Activated CD4-positive, alpha-beta memory T cell treated with anti-CD3 and anti-CD28 coated beads for 36 hours (primary cell): ENCODE data around the gene CDH5. TPM values are rescaled to one million over a fixed set of nuclear protein-coding genes. Genes with fewer than 3 reads are reported as not detected.
"Not testable (repeated sequence)": the region's sequence is repeated elsewhere in the genome, so short reads cannot be mapped to it uniquely, and the experiment has no call there.

Experiments used
- CTCF ChIA-PET: fragments of 350-600 bp; sonication (Branson Sonifier 250); formaldehyde crosslinking; loops from one replicate; lab custom pipeline; 2021; ENCODE audit warnings: antibody characterized with exemption, inconsistent platforms; lab: Charles Lee
- POLR2A ChIA-PET: fragments of 350-600 bp; sonication (Branson Sonifier 250); formaldehyde crosslinking; loops from one replicate; lab custom pipeline; 2021; ENCODE audit warnings: antibody characterized with exemption; lab: Charles Lee
- DNase-seq: peaks from one replicate; pipeline ENCODE4 v3.0.0-alpha.2; 2020
- H3K27ac Mint-ChIP-seq: one replicate; pipeline ENCODE4 v1.8.0; 2021; ENCODE audit warnings: mixed read lengths
- H3K27me3 Mint-ChIP-seq: one replicate; pipeline ENCODE4 v1.8.0; 2021; ENCODE audit warnings: mixed read lengths
- H3K36me3 Mint-ChIP-seq: one replicate; pipeline ENCODE4 v1.8.0; 2021; ENCODE audit warnings: mixed read lengths
- H3K4me1 Mint-ChIP-seq: one replicate; pipeline ENCODE4 v1.8.0; 2021; ENCODE audit warnings: low read depth, mixed read lengths
- H3K4me3 Mint-ChIP-seq: one replicate; pipeline ENCODE4 v1.8.0; 2021; ENCODE audit warnings: mild to moderate bottlenecking, mixed read lengths
- H3K9me3 Mint-ChIP-seq: one replicate; pipeline ENCODE4 v1.8.0; 2021; ENCODE audit warnings: mixed read lengths
- intact Hi-C: fragments of 100-400 bp; cut with micrococcal nuclease; formaldehyde crosslinking; loops from one replicate; pipeline ENCODE4 v1.15.1; 2023
- total RNA-seq, 2 experiments: library from RNA; stranded (reverse); gene quantifications; one replicate each; pipeline ENCODE4 v1.2.3, GENCODE V29; 2021

The CDH5 gene
- total RNA-seq, 2 experiments from 2014 or later, result not detected

- Mint-ChIP-seq H3K4me3 (no peak overlapping the region), H3K36me3 (no peaks in the 10 kb centered on the region), H3K27me3 (peaks cover 8% of the 10 kb centered on the region), H3K27ac (no peak overlapping the region), H3K9me3 (no peaks in the 10 kb centered on the region), H3K4me1 (no peaks in the 10 kb centered on the region)
- DNase-seq, result no peak
- intact Hi-C loops, result no loop called here
- ChIA-PET CTCF (no interaction called here), POLR2A (interaction anchor here (0.6 kb wide), 1 partner anchor 31 kb away, joined by 3 read pairs; no protein-coding TSS in a partner anchor)
These were observed 75.3 kb downstream of the CDH5 start for GRCh38 chr16:66441586-66442375.

GRCh38 chr16:66442502-66443268 is 76.2 kb downstream of the CDH5 start:
- Mint-ChIP-seq H3K9me3 (no peaks in the 10 kb centered on the region), H3K27me3 (peaks cover 8% of the 10 kb centered on the region), H3K4me1 (no peaks in the 10 kb centered on the region), H3K36me3 (no peaks in the 10 kb centered on the region), H3K27ac (no peak overlapping the region), H3K4me3 (no peak overlapping the region)
- ChIA-PET POLR2A (interaction anchor here (0.6 kb wide), 1 partner anchor 32 kb away, joined by 3 read pairs; no protein-coding TSS in a partner anchor), CTCF (interaction anchor here (1.4 to 1.9 kb wide), 2 partner anchors 36 to 166 kb away, joined by 4 to 6 read pairs; no protein-coding TSS in a partner anchor)
- intact Hi-C loops, result no loop called here
- no peak for DNase-seq

- CTCF ChIA-PET, result interaction anchor here (1.4 to 1.9 kb wide), 2 partner anchors 37 to 165 kb away, joined by 4 to 6 read pairs; no protein-coding TSS in a partner anchor
These were observed 76.8 kb downstream of the CDH5 start for GRCh38 chr16:66443269-66443652.

GRCh38 chr16:66444049-66444481 is 77.6 kb downstream of the CDH5 start:
- ChIA-PET CTCF (interaction anchor here (1.6 to 1.9 kb wide), 2 partner anchors 15 to 37 kb away, joined by 3 to 6 read pairs; no protein-coding TSS in a partner anchor), POLR2A (no interaction called here)
- H3K27ac Mint-ChIP-seq, result no peak overlapping the region

More at GRCh38 chr16:66443269-66443652, 76.8 kb downstream of the CDH5 start:
- no peak for DNase-seq
- peaks cover 8% of the 10 kb centered on the region for H3K27me3 Mint-ChIP-seq
- no peaks in the 10 kb centered on the region for H3K36me3 Mint-ChIP-seq
- no peak overlapping the region for H3K4me3 Mint-ChIP-seq
- H3K27ac Mint-ChIP-seq, result no peak overlapping the region
- no peaks in the 10 kb centered on the region for H3K4me1 Mint-ChIP-seq
- intact Hi-C loops, result no loop called here
- POLR2A ChIA-PET, result no interaction called here
- no peaks in the 10 kb centered on the region for H3K9me3 Mint-ChIP-seq

GRCh38 chr16:66446737-66447136 is 80.2 kb downstream of the CDH5 start:
- no peaks in the 10 kb centered on the region for H3K9me3 Mint-ChIP-seq
- intact Hi-C loops, result no loop called here
- CTCF ChIA-PET, result no interaction called here

More at GRCh38 chr16:66444049-66444481, 77.6 kb downstream of the CDH5 start:
- Mint-ChIP-seq H3K4me1 (no peaks in the 10 kb centered on the region), H3K9me3 (no peaks in the 10 kb centered on the region), H3K36me3 (no peaks in the 10 kb centered on the region), H3K4me3 (no peak overlapping the region), H3K27me3 (peaks cover 6% of the 10 kb centered on the region)
- intact Hi-C loops, result no loop called here
- no peak for DNase-seq

GRCh38 chr16:66447491-66447890 is 81.0 kb downstream of the CDH5 start:
- intact Hi-C loops, result no loop called here
- Mint-ChIP-seq H3K4me3 (no peak overlapping the region), H3K9me3 (no peaks in the 10 kb centered on the region), H3K4me1 (no peaks in the 10 kb centered on the region), H3K36me3 (no peaks in the 10 kb centered on the region), H3K27ac (no peak overlapping the region), H3K27me3 (peaks cover 6% of the 10 kb centered on the region)
- POLR2A ChIA-PET, result no interaction called here
- DNase-seq, result no peak
- CTCF ChIA-PET, result interaction anchor here (1.4 kb wide), 1 partner anchor 41 kb away, joined by 5 read pairs; no protein-coding TSS in a partner anchor

More at GRCh38 chr16:66446737-66447136, 80.2 kb downstream of the CDH5 start:
- Mint-ChIP-seq H3K27me3 (peaks cover 6% of the 10 kb centered on the region), H3K4me1 (no peaks in the 10 kb centered on the region), H3K36me3 (no peaks in the 10 kb centered on the region), H3K27ac (no peak overlapping the region), H3K4me3 (no peak overlapping the region)
- no peak for DNase-seq
- POLR2A ChIA-PET, result no interaction called here

GRCh38 chr16:66451548-66451947 is 85.1 kb downstream of the CDH5 start:
- Mint-ChIP-seq H3K9me3 (no peaks in the 10 kb centered on the region), H3K4me3 (no peak overlapping the region), H3K4me1 (no peaks in the 10 kb centered on the region), H3K27me3 (no peaks in the 10 kb centered on the region), H3K27ac (no peak overlapping the region), H3K36me3 (no peaks in the 10 kb centered on the region)
- intact Hi-C loops, result no loop called here
- DNase-seq, result no peak
- POLR2A ChIA-PET, result no interaction called here
- CTCF ChIA-PET, result interaction anchor here (1.1 to 1.2 kb wide), 2 partner anchors 20 to 45 kb away, joined by 3 read pairs; no protein-coding TSS in a partner anchor

- DNase-seq, H3K36me3 Mint-ChIP-seq, H3K4me1 Mint-ChIP-seq, intact Hi-C loops, H3K27ac Mint-ChIP-seq, H3K4me3 Mint-ChIP-seq, H3K27me3 Mint-ChIP-seq, H3K9me3 Mint-ChIP-seq: not testable (repeated sequence)
- ChIA-PET POLR2A (interaction anchor here (0.6 kb wide), 1 partner anchor 1852 kb away, joined by 3 read pairs; no protein-coding TSS in a partner anchor), CTCF (interaction anchor here (1.0 to 1.4 kb wide), 2 partner anchors 22 to 95 kb away, joined by 3 read pairs; no protein-coding TSS in a partner anchor)
These were observed 86.7 kb downstream of the CDH5 start for GRCh38 chr16:66453230-66453629.

Other genes starting within 250 kb of the CDH5 start
- not detected for gene BEAN1, start 60.6 kb downstream of the CDH5 start, total RNA-seq
- gene TK2, start 183.4 kb downstream of the CDH5 start, total RNA-seq, result 1 to 10 TPM; 5.4 to 5.8 TPM
- 100 to 1,000 TPM; 167 to 173 TPM for gene CKLF, start 185.9 kb downstream of the CDH5 start, total RNA-seq
- 10 to 100 TPM; 10.1 to 11.5 TPM for gene CMTM1, start 199.7 kb downstream of the CDH5 start, total RNA-seq
- gene CMTM2, start 212.8 kb downstream of the CDH5 start, total RNA-seq, result under 1 TPM; 0.36 to 0.45 TPM
- gene CMTM3, start 238.0 kb downstream of the CDH5 start, total RNA-seq, result 10 to 100 TPM; 64.6 to 65.9 TPM